GM19240 (cell line): ENCODE data around the gene PLXNB1.
A peak's percentile ranks its signal among the peaks of the same experiment; 100 is the strongest.

Experiments used
- DNase-seq: peaks from one replicate; pipeline ENCODE4 v3.0.0; 2011; ENCODE audit warnings: low spot score; ENCODE audit not compliant: insufficient read length

Gene PLXNB1

GRCh38 chr3:48435223-48435595 lies 5.3 kb upstream of the PLXNB1 start:
- DNase-seq = no peak

- no peak for DNase-seq
Measured at GRCh38 chr3:48434591-48435222, 4.8 kb upstream of the PLXNB1 start.

- no peak for DNase-seq
Measured at GRCh38 chr3:48433472-48434118, 3.7 kb upstream of the PLXNB1 start.

GRCh38 chr3:48432411-48433371 lies 2.8 kb upstream of the PLXNB1 start:
- DNase-seq = no peak

GRCh38 chr3:48431224-48432029 lies 1.5 kb upstream of the PLXNB1 start:
- DNase-seq = no peak

- no peak for DNase-seq
Measured at GRCh38 chr3:48430708-48431101, 819 bp upstream of the PLXNB1 start.

GRCh38 chr3:48429317-48429959 lies 448 bp downstream of the PLXNB1 start:
- peak; percentile 51 for DNase-seq

GRCh38 chr3:48428572-48429316 lies 1.1 kb downstream of the PLXNB1 start:
- no peak for DNase-seq

- no peak for DNase-seq
Measured at GRCh38 chr3:48428088-48428571, 1.8 kb downstream of the PLXNB1 start.

GRCh38 chr3:48427630-48427962 lies 2.3 kb downstream of the PLXNB1 start:
- no peak for DNase-seq

- no peak for DNase-seq
Measured at GRCh38 chr3:48426944-48427629, 2.8 kb downstream of the PLXNB1 start.

- DNase-seq = no peak
Measured at GRCh38 chr3:48426401-48426909, 3.4 kb downstream of the PLXNB1 start.

- no peak for DNase-seq
Measured at GRCh38 chr3:48425281-48425812, 4.5 kb downstream of the PLXNB1 start.

GRCh38 chr3:48423883-48424695 lies 5.8 kb downstream of the PLXNB1 start:
- no peak for DNase-seq

GRCh38 chr3:48423241-48423882 lies 6.5 kb downstream of the PLXNB1 start:
- no peak for DNase-seq

- no peak for DNase-seq
Measured at GRCh38 chr3:48422681-48423080, 7.2 kb downstream of the PLXNB1 start.

- no peak for DNase-seq
Measured at GRCh38 chr3:48422272-48422671, 7.6 kb downstream of the PLXNB1 start.

GRCh38 chr3:48420561-48420960 lies 9.3 kb downstream of the PLXNB1 start:
- DNase-seq = no peak
